Endothelial cell of umbilical vein (primary cell): Measurements from ENCODE around the gene PARD3B. TPM values are rescaled to one million over a fixed set of nuclear protein-coding genes. Genes with fewer than 3 reads are reported as not detected.

Experiments
- BruUV-seq: library from RNA; stranded (reverse); fragments of 400-500 nt; replicated peaks from 2 replicates; lab custom pipeline; 2021; lab: Mats Ljungman, UMichigan
- CTCF ChIA-PET: fragments of 300-600, 350-600 bp; sonication (Branson Sonifier 250); formaldehyde crosslinking; loops from one replicate; lab custom pipeline; 2021; ENCODE audit warnings: antibody characterized with exemption, inconsistent platforms; lab: Charles Lee
- POLR2A ChIA-PET: fragments of 300-600, 350-600 bp; sonication (Branson Sonifier 250); formaldehyde crosslinking; loops from one replicate; lab custom pipeline; 2021; ENCODE audit warnings: antibody characterized with exemption, inconsistent platforms; lab: Charles Lee
- DNase-seq: peaks from one replicate; pipeline ENCODE4 v3.0.0-alpha.2; 2011; ENCODE audit warnings: low read depth, low spot score
- FAIRE-seq: peaks from 2 replicates; lab custom pipeline; 2011; peaks lifted over from hg19 to GRCh38; lab: Jason Lieb, UNC
- H2AFZ ChIP-seq: 2 replicates; pipeline ENCODE4 v1.6.0; 2012; ENCODE audit warnings: low read depth, low read length, control low read depth, inconsistent platforms
- H3K27ac ChIP-seq: 2 replicates; pipeline ENCODE4 v1.5.1; 2011; ENCODE audit warnings: low read depth, mild to moderate bottlenecking, control low read depth, low read length, moderate library complexity; ENCODE audit not compliant: insufficient read depth
- H3K27me3 ChIP-seq, 2 experiments: 2 replicates each; pipeline versions ENCODE4 v1.6.0 to v1.6.1; 2011; ENCODE audit warnings: low read length in 2 of 2, mixed read lengths in 1 of 2; ENCODE audit not compliant: control insufficient read depth in 2 of 2, insufficient read depth in 2 of 2
- H3K36me3 ChIP-seq, 2 experiments: 2 replicates in 1 of 2; 3 replicates in 1 of 2; pipeline ENCODE4 v1.5.1; 2011; ENCODE audit warnings: low read length in 2 of 2, mild to moderate bottlenecking in 1 of 2, moderate library complexity in 1 of 2; ENCODE audit not compliant: control insufficient read depth in 2 of 2, insufficient read depth in 2 of 2; ENCODE audit errors: extremely low read depth in 1 of 2
- H3K4me1 ChIP-seq: 3 replicates; pipeline ENCODE4 v1.5.1; 2011; ENCODE audit warnings: mild to moderate bottlenecking, low read length; ENCODE audit not compliant: control insufficient read depth, insufficient read depth; ENCODE audit errors: extremely low read depth
- H3K4me2 ChIP-seq: 2 replicates; pipeline ENCODE4 v1.6.1; 2011; ENCODE audit warnings: low read length, control low read depth, mixed read lengths; ENCODE audit not compliant: insufficient read depth
- H3K4me3 ChIP-seq, 3 experiments: fragments of 200-600 bp in 1 of 3; sonication (generic), shearing (Covaris generic) in 1 of 3; replicated peaks in 1 of 3; 2 replicates each; pipeline ENCODE4 v1.5.1; 2011 to 2016; ENCODE audit warnings: control low read depth in 3 of 3, low read length in 3 of 3, mild to moderate bottlenecking in 2 of 3, inconsistent platforms in 1 of 3, low read depth in 1 of 3, moderate library complexity in 1 of 3; ENCODE audit not compliant: insufficient read depth in 1 of 3
- H3K79me2 ChIP-seq: 2 replicates; pipeline ENCODE4 v1.6.0; 2012; ENCODE audit warnings: low read length, inconsistent platforms; ENCODE audit not compliant: control insufficient read depth, insufficient read depth
- H3K9ac ChIP-seq: replicated peaks from 2 replicates; pipeline ENCODE3; 2011; ENCODE audit warnings: low read length, control low read depth; ENCODE audit not compliant: insufficient read depth; ENCODE audit errors: extremely low read depth
- H3K9me1 ChIP-seq: replicated peaks from 3 replicates; pipeline ENCODE4 v1.6.0; 2011; ENCODE audit warnings: mild to moderate bottlenecking, low read length; ENCODE audit not compliant: control insufficient read depth, insufficient read depth; ENCODE audit errors: extremely low read depth
- H3K9me3 ChIP-seq: replicated peaks from 2 replicates; pipeline ENCODE4 v1.5.1; 2012; ENCODE audit warnings: low read length, inconsistent platforms; ENCODE audit not compliant: control insufficient read depth, insufficient read depth
- H4K20me1 ChIP-seq: replicated peaks from 2 replicates; pipeline ENCODE3; 2011; ENCODE audit warnings: mild to moderate bottlenecking, low read length; ENCODE audit not compliant: control insufficient read depth, insufficient read depth; ENCODE audit errors: extremely low read depth
- JUN ChIP-seq: IDR thresholded peaks from 2 replicates; pipeline ENCODE4 v1.6.1; 2011; ENCODE audit warnings: borderline replicate concordance, low read depth; ENCODE audit not compliant: insufficient read length, insufficient read depth
- MYC ChIP-seq: IDR thresholded peaks from one replicate; pipeline ENCODE4 v1.6.1; 2011; ENCODE audit warnings: mild to moderate bottlenecking, low read depth, low read length
- POLR2A ChIP-seq: IDR thresholded peaks from 2 replicates; pipeline ENCODE4 v1.6.1; 2012; ENCODE audit warnings: low read depth, mild to moderate bottlenecking, control low read depth, low read length
- POLR2AphosphoS5 ChIP-seq: IDR thresholded peaks from 2 replicates; pipeline ENCODE4 v1.6.1; 2012; ENCODE audit warnings: low read depth, mild to moderate bottlenecking, control low read depth, low read length, moderate library complexity; ENCODE audit not compliant: insufficient read depth
- dilution Hi-C: fragments of 300-500 bp; cut with MboI; formaldehyde crosslinking; loops from one replicate; pipeline ENCODE4 v1.15.0; 2019; ENCODE audit warnings: low sequenced_read_pairs; ENCODE audit not compliant: extremely low pct_ligation_motif_present
- intact Hi-C: fragments of 100-400 bp; cut with micrococcal nuclease; formaldehyde crosslinking; loops from one replicate; pipeline ENCODE4 v1.10.0; 2022
- polyA plus RNA-seq, 4 experiments: library from polyadenylated mRNA; depleted of rRNA in 3 of 4; stranded (reverse) in 3 of 4; unstranded in 1 of 4; fragments of >200 nt; gene quantifications; 2 replicates each; pipeline versions ENCODE4 v1.2.1 to v1.2.3, GENCODE V29; 2011 to 2012; ENCODE audit warnings: missing spikeins in 1 of 4
- small RNA-seq: library from RNA; depleted of rRNA; stranded (forward); fragments of <200 nt; gene quantifications from one replicate; pipeline ENCODE3, GENCODE V24; 2012; ENCODE audit warnings: low replicate concordance, low read depth; ENCODE audit not compliant: insufficient read depth, insufficient read length
- total RNA-seq: library from RNA; stranded (reverse); gene quantifications from 2 replicates; pipeline ENCODE4 v1.2.3, GENCODE V29; 2021
- TF ChIP-seq, protein P1 (sequence below), 2 donors: IDR thresholded peaks; 1 replicate in 1 of 2; 2 replicates in 1 of 2; pipeline ENCODE4 v1.5.1; 2011; ENCODE audit warnings: low read length in 2 of 2, mild to moderate bottlenecking in 2 of 2, moderate library complexity in 2 of 2, control low read depth in 1 of 2, inconsistent platforms in 1 of 2, low read depth in 1 of 2; ENCODE audit not compliant: insufficient read depth in 1 of 2; ENCODE audit errors: extremely low read depth in 1 of 2
- TF ChIP-seq, protein P2 (sequence below): IDR thresholded peaks from 2 replicates; pipeline ENCODE4 v1.6.1; 2011; ENCODE audit not compliant: insufficient read depth, insufficient read length

PARD3B gene
- total and polyA plus RNA-seq, 2 donors (not counting 3 experiments of a cell fraction or from before 2014, with no cell fraction given), result 2.2 to 30.9 TPM

GRCh38 chr2:205665791-205666190, 1120.5 kb downstream of the PARD3B start:
- dilution Hi-C loops (no loop called here), intact Hi-C loops (no loop called here)
- Histone ChIP-seq H3K4me2 (no peak overlapping the region), H2AFZ (no peak overlapping the region), H3K4me3 (no peak overlapping the region), H4K20me1 (no peaks in the 10 kb centered on the region), H3K9me1 (no peaks in the 10 kb centered on the region), H3K27ac (no peak overlapping the region), H3K27me3 (peaks cover 0 to 9% of the 10 kb centered on the region in 2 experiments), H3K79me2 (no peaks in the 10 kb centered on the region), H3K9ac (no peak overlapping the region), H3K4me1 (no peaks in the 10 kb centered on the region), H3K36me3 (no peaks in the 10 kb centered on the region), H3K9me3 (no peaks in the 10 kb centered on the region)
- ChIA-PET CTCF (interaction anchor here (1.5 kb wide), 1 partner anchor 10 kb away, joined by 3 read pairs; no protein-coding TSS in a partner anchor), POLR2A (no interaction called here)
- TF ChIP-seq POLR2A (no peak), MYC (no peak), JUN (no peak), POLR2AphosphoS5 (no peak)
- TF ChIP-seq, protein P1, sequence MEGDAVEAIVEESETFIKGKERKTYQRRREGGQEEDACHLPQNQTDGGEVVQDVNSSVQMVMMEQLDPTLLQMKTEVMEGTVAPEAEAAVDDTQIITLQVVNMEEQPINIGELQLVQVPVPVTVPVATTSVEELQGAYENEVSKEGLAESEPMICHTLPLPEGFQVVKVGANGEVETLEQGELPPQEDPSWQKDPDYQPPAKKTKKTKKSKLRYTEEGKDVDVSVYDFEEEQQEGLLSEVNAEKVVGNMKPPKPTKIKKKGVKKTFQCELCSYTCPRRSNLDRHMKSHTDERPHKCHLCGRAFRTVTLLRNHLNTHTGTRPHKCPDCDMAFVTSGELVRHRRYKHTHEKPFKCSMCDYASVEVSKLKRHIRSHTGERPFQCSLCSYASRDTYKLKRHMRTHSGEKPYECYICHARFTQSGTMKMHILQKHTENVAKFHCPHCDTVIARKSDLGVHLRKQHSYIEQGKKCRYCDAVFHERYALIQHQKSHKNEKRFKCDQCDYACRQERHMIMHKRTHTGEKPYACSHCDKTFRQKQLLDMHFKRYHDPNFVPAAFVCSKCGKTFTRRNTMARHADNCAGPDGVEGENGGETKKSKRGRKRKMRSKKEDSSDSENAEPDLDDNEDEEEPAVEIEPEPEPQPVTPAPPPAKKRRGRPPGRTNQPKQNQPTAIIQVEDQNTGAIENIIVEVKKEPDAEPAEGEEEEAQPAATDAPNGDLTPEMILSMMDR (IDR thresholded peaks at IDR 0.05; ENCODE audit: extremely low read depth in 1 of 2, insufficient read depth in 1 of 2, low read depth in 1 of 2, low read length in 2 of 2), result no peak
- TF ChIP-seq, protein P2, sequence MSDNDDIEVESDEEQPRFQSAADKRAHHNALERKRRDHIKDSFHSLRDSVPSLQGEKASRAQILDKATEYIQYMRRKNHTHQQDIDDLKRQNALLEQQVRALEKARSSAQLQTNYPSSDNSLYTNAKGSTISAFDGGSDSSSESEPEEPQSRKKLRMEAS, result no peak
- peak; percentile 47 for FAIRE-seq
- DNase-seq, result peak; percentile 31
- no TSS peak for BruUV-seq

Small RNAs within 50 kb of the gene (small RNA-seq; reads per million reads assigned to genes)
- not detected for gene AC008171.1
